ENCODE measurements around the gene NR1D2.
A peak's percentile ranks its signal among the peaks of the same experiment; 100 is the strongest.

Gene NR1D2

DNA sequence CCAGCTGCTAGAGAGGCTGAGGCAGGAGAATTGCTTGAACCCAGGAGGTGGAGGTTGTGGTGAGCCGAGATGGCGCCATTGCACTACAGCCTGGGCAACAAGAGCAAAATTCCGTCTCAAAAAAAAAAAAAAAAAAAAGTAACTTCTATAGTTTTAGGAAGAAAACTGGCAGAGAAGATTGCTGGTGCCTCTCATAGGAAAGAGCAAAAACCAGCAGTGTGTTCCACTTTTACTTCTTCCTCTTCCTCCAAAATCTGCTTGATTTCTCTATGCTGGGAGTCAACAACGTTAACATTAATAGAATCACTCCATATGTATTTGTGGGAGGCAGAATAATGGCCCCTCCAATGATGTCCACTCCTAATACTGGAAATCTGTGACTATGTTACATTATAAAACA, 12.5 kb upstream of the NR1D2 start:
- DNase-seq, result no peak

GRCh38 chr3:23934253-23934652, 10.8 kb upstream of the NR1D2 start:
- DNase-seq, result no peak

DNA sequence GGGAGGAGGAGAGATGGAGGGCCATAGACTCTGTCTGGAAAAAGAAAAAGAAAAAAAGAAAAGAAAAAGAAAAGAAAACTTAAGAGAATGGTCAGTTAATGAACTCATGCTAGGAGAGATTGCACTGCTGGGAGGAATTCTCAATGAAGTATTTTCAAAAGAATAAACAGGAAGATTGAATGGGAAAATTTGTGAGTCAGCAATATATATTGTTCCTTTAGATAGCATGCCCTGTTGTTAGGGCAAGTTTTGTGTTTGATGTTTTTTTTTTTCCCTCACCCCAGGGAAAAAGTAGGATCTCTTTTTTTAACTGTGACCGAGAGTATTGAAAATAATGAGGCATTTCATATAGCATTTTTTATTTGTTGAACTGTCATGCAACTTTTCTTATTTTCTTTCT, 7.8 kb upstream of the NR1D2 start:
- DNase-seq, result no peak

- DNase-seq, result no peak
These were observed 6.4 kb upstream of the NR1D2 start for GRCh38 chr3:23938688-23939087.

DNA sequence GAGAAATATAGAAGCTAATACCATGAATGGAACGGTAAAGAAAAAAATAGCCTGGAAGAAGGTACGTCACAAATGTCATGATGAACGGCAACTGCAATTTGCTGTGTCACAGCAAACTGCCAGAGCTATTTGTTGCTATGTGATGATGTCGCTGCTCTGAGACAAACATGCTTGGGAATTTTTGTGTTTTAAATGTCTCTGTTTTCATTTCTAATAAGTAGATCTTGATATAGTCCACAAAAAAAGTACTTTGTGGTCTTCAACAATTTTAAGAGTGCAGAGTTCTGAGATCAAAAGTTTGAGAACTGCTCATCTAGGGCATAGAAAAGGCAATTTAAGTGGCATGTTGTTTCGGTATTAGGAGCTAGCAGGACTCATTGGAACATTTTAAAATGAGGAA, 4.3 kb upstream of the NR1D2 start:
- DNase-seq, result no peak

- DNase-seq, result no peak
These were observed 3.6 kb upstream of the NR1D2 start for GRCh38 chr3:23941440-23941839.

DNA sequence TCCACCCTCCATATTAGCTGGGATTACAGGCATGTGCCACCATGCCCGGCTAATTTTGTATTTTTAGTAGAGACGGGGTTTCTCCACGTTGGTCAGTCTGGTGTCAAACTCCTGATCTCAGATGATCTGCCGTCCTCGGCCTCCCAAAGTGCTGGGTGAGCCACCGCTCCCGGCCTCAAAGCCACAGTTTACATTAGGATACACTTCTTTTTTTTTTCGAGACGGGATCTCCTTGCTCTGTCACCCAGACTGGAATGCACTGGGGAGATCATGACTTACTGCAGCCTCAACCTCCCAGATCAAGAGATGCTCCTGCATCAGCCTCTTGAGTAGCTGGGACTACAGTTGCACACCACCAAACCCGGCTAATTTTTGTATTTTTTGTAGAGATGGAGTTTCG, 2.5 kb upstream of the NR1D2 start:
- no peak for DNase-seq

GRCh38 chr3:23944007-23944783, 891 bp upstream of the NR1D2 start:
- no peak for DNase-seq

- DNase-seq, result no peak
These were observed 502 bp downstream of the NR1D2 start for GRCh38 chr3:23945663-23945912.

DNA sequence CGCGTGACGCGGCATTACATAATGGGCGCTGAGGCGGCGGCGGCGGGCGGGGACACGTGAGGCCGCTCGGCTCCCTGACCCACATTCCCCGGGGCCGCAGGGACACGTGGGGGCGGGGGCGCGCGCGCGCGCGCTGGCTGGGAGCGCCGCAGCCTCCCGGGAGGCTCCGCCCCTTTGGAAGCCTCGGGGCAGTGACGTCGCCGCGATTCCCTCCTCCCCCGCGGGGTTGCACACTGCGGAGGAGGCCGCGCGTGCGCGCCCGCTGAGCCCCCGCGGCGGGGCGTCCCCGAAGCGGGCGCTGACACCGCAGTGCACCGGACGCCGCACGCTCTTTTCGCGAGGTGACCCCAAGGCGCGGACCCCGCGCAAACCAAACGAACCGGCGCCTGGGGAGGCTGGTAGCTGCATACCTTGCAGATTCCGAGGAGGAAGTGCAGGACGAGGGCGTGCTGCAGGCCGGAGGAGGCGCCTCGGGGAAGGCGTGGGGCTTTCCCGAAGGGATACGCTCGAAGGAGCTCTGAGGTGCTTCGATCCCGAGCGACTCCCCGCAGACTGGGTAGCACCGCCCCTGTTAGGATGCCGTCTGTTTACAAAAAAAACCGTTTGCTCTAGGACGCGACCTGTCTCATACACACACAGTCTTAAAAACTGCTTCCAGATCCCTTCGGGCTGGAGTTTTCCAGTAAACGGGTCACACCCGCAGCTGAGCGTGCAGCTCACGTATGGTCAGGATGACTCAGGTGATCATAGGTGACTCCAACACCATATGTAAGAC, 1.0 kb downstream of the NR1D2 start:
- peak; percentile 85 for DNase-seq

DNA sequence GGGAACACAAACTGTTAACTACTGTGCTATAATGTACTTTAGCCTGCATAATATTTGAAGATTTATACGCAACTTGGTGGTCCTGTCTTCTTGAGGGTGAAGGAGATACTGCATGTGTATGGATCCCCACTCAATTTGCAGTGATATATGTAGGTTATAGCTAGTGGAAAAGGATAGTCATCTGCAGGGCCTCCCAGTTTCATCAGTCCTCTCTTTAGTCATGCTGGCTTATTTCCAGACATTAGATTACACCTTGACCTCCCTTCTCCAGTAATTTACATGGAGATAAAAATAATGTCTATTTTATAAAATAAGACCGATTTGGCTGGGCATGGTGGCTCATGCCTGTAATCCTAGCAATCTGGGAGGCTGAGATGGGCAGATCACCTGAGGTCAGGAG, 3.7 kb downstream of the NR1D2 start:
- no peak for DNase-seq

DNA sequence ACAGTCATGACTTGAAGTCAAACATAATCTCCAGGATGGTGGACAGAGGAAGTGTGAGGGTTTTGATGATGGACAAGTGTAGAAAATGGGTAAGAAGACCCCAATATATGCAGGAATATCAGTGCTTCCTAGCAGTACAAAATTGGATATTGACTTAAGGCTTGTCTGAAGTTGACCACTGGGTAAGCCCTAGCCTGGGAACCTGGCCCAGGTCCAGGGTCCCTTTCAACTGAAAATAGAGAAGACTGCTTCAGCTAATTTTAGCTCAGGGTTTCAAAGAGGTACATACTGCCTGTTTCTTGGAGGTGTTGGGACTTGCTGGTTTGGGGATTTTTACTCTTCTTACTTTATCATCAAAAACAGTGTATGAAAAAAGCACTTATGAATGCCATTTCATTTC, 4.7 kb downstream of the NR1D2 start:
- DNase-seq, result no peak

- DNase-seq, result no peak
These were observed 5.2 kb downstream of the NR1D2 start for GRCh38 chr3:23950293-23950692.

GRCh38 chr3:23952646-23953045, 7.6 kb downstream of the NR1D2 start:
- DNase-seq, result no peak

DNA sequence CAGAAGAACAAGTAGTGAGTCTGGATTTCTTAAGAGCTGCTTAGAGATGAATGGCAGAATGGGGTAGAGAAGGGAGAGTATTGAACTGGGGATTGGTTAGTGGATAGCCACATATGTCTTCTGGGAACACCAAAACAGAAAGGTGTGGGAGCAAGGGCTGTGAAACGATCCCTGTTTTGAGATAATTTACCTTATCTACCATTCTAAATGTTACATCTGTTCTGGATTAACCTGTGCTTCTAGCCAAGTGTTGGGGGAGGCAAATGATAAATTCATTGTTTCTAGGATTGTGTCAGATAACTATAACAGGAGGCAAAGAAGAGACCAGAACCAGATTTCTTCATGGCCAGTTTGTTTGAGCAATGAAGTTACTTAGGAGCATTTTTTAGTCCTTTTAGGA, 8.4 kb downstream of the NR1D2 start:
- DNase-seq, result no peak

DNA sequence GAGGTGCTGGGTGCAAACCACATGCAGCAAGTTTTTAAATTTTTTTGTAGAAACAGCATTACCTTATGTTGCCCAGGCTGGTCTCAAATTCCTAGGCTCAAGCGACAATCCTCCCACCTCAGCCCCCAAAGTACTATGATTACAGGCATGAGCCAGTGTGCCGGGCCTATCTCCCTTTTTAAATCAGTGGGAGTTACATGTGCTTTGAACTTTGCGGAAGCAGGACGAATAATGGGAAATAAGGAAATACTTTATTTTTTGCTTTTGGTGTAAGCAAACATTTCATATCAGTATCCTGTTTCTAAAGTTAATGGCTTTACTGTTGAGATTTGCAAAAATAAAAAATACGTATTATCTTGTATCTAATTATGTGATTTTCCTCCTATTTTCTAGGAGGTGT, 9.1 kb downstream of the NR1D2 start:
- no peak for DNase-seq

DNA sequence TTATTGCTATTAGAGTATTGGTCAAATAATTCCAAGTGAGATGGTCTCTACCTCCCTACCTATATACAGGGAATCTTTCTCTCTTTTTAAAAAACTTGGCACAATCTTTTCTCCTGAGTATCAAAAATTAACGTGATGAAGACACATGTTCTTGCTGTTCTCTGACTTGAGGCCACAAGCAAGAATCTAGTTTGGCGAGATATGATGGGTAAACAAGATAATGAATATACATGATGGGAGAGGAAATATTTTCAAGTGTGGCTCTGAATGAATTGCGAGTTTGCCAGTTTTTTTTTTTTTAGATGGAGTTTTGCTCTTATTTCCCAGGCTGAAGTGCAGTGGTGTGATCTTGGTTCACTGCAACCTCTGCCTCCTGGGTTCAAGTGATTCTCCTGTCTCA, 11.6 kb downstream of the NR1D2 start:
- DNase-seq, result no peak

- DNase-seq, result no peak
These were observed 14.2 kb downstream of the NR1D2 start for GRCh38 chr3:23959135-23959900.

DNA sequence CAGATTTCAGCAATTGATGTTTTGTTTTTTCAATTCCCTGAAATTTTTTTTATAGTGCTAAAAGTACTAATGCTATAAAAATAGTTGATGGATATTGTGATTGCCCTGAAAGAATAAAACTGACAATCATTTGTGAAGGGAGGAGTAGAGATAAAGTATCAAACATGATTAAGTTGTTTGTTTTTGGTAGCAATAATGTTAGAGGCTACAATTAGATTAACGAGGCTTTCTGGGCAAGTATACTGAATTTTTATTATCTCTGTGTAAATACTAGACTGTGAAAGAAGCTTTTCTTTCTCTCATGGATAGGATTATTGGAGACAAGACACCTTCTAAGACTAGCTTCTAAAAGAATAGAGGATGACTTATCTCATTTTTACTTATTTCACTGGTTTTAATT, 15.6 kb downstream of the NR1D2 start:
- peak; percentile 51 for DNase-seq

- DNase-seq, result no peak
These were observed 16.0 kb downstream of the NR1D2 start for GRCh38 chr3:23961066-23961465.

DNA sequence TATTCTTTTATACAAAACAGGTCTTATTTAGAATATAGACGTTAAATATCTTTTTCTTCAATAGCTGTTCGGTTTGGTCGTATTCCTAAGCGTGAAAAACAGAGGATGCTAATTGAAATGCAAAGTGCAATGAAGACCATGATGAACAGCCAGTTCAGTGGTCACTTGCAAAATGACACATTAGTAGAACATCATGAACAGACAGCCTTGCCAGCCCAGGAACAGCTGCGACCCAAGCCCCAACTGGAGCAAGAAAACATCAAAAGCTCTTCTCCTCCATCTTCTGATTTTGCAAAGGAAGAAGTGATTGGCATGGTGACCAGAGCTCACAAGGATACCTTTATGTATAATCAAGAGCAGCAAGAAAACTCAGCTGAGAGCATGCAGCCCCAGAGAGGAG, 16.8 kb downstream of the NR1D2 start:
- no peak for DNase-seq

GRCh38 chr3:23964537-23965235, 19.6 kb downstream of the NR1D2 start:
- no peak for DNase-seq

DNA sequence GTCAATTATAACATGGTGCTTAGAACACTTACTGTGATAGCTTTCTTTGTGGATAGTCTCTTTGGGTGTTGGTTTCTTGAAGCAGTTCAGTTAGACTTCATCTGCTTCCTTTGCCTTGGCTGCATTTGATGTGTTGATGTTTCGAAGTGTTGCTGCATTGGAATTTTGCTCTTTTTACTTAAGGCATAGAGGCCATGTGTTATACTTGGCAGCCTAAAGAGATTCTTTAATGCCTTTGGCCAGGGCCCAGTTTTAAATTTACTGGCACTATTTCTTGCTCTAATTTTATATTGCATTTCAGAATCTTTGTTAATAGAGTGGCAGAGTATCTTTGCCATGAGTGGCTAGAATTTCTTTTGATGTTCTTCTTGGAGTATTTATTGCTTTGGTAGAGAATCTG, 21.2 kb downstream of the NR1D2 start:
- DNase-seq, result no peak
